HEK293T (cell line): ENCODE data around the gene RHOD.

Source experiments
- ELF4 ChIP-seq: fragments of 450-650 bp; IDR thresholded peaks from 2 replicates; pipeline ENCODE4 v1.6.1; 2017; ENCODE audit warnings: antibody characterized with exemption
- FOXM1 ChIP-seq: fragments of 450-650 bp; IDR thresholded peaks from 2 replicates; pipeline ENCODE4 v1.6.1; 2017; ENCODE audit warnings: mild to moderate bottlenecking, borderline replicate concordance
- L3MBTL2 ChIP-seq: fragments of 450-650 bp; conservative IDR thresholded peaks from 2 replicates; pipeline ENCODE4 v1.6.1; 2016; ENCODE audit warnings: mild to moderate bottlenecking
- SUZ12 ChIP-seq: fragments of 450-650 bp; IDR thresholded peaks from 2 replicates; pipeline ENCODE4 v1.6.1; 2016; ENCODE audit warnings: mild to moderate bottlenecking
- TARDBP ChIP-seq: fragments of 450-650 bp; IDR thresholded peaks from 2 replicates; pipeline ENCODE4 v1.6.1; 2016

- TF ChIP-seq FOXM1 (no peak), ELF4 (no peak), SUZ12 (no peak), TARDBP (no peak), L3MBTL2 (no peak)
Observed at GRCh38 chr11:67060111-67060522, 3.5 kb downstream of the RHOD start.
